Lower lobe of right lung (tissue), 2 donors: ENCODE measurements around the gene PAQR3. TPM values are rescaled to one million over a fixed set of nuclear protein-coding genes. Genes with fewer than 3 reads are reported as not detected.

Experiments
- ATAC-seq, 2 donors: fragments of 200-7000 bp; cut with Tn5 transposase; one replicate each; pipeline ENCODE4 v1.9.1; 2020 to 2022; ENCODE audit warnings: mild to moderate bottlenecking in 2 of 2, moderate library complexity in 2 of 2
- DNase-seq: peaks from one replicate; pipeline ENCODE4 v3.0.0-alpha.2; 2020
- H3K27ac ChIP-seq: fragments of 200-600 bp; one replicate; pipeline ENCODE4 v1.8.0; 2022
- H3K27me3 ChIP-seq: fragments of 200-600 bp; one replicate; pipeline ENCODE4 v1.8.0; 2022; ENCODE audit warnings: low read depth
- H3K36me3 ChIP-seq: fragments of 200-600 bp; one replicate; pipeline ENCODE4 v1.8.0; 2022; ENCODE audit warnings: mild to moderate bottlenecking
- H3K4me1 ChIP-seq: fragments of 200-600 bp; one replicate; pipeline ENCODE4 v1.8.0; 2022
- H3K4me3 ChIP-seq: fragments of 200-600 bp; one replicate; pipeline ENCODE4 v1.8.0; 2022; ENCODE audit warnings: mild to moderate bottlenecking
- H3K9me3 ChIP-seq: fragments of 200-600 bp; one replicate; pipeline ENCODE4 v1.8.0; 2022
- CTCF ChIP-seq: fragments of 200-600 bp; IDR thresholded peaks from one replicate; pipeline ENCODE4 v1.8.0; 2022; ENCODE audit warnings: antibody characterized with exemption, mild to moderate bottlenecking
- intact Hi-C: fragments of 100-400 bp; cut with DNase I; formaldehyde crosslinking; loops from one replicate; pipeline ENCODE4 v1.11.0; 2022
- total RNA-seq: library from RNA; stranded (reverse); fragmentation: NEBNext Ultra II Directional; extraction: Animal tissue kit (Norgen Biotek cat#: 25700); gene quantifications from one replicate; pipeline ENCODE4 v1.2.1, GENCODE V29; 2021
- donor health status: DM: no; HTN: yes; CAD: no; lungs with severe emphysema.

Gene PAQR3
- total RNA-seq, 1 donor from 2014 or later, result 7.7 TPM

GRCh38 chr4:78899302-78899701 lies 39.9 kb downstream of the PAQR3 start:
- H3K27ac ChIP-seq, result no peak overlapping the region
- ATAC-seq, result no peak
- H3K36me3 ChIP-seq, result peaks cover 9% of the 10 kb centered on the region
- TF ChIP-seq CTCF, result no peak
- DNase-seq, result no peak
- no peaks in the 10 kb centered on the region for H3K4me1 ChIP-seq
- H3K9me3 ChIP-seq, result no peaks in the 10 kb centered on the region
- H3K27me3 ChIP-seq, result no peaks in the 10 kb centered on the region
- H3K4me3 ChIP-seq, result no peak overlapping the region
- intact Hi-C loops, result no loop called here

GRCh38 chr4:78889955-78890354 lies 49.3 kb downstream of the PAQR3 start:
- Histone ChIP-seq H3K4me1 (no peaks in the 10 kb centered on the region), H3K27me3 (no peaks in the 10 kb centered on the region), H3K36me3 (peaks cover 44% of the 10 kb centered on the region), H3K27ac (no peak overlapping the region), H3K9me3 (no peaks in the 10 kb centered on the region), H3K4me3 (no peak overlapping the region)
- DNase-seq (no peak), ATAC-seq (no peak)
- intact Hi-C loops, result no loop called here
- no peak for TF ChIP-seq CTCF

- Histone ChIP-seq H3K9me3 (no peaks in the 10 kb centered on the region), H3K27ac (no peak overlapping the region), H3K4me3 (no peak overlapping the region), H3K4me1 (no peaks in the 10 kb centered on the region), H3K36me3 (peaks cover 29% of the 10 kb centered on the region), H3K27me3 (no peaks in the 10 kb centered on the region)
- intact Hi-C loops, result no loop called here
- no peak for ATAC-seq
- no peak for TF ChIP-seq CTCF
- no peak for DNase-seq
These were observed 53.6 kb downstream of the PAQR3 start for GRCh38 chr4:78885598-78885997.

GRCh38 chr4:78880874-78881492 lies 58.3 kb downstream of the PAQR3 start:
- intact Hi-C loops, result no loop called here
- Histone ChIP-seq H3K27ac (no peak overlapping the region), H3K36me3 (peaks cover 35% of the 10 kb centered on the region), H3K4me1 (no peaks in the 10 kb centered on the region), H3K4me3 (no peak overlapping the region), H3K9me3 (no peaks in the 10 kb centered on the region), H3K27me3 (no peaks in the 10 kb centered on the region)
- TF ChIP-seq CTCF, result no peak
- DNase-seq, result no peak
- ATAC-seq, result no peak

GRCh38 chr4:78878031-78878430 lies 61.2 kb downstream of the PAQR3 start:
- H3K27ac ChIP-seq, result no peak overlapping the region
- no peak for DNase-seq
- H3K27me3 ChIP-seq, result no peaks in the 10 kb centered on the region
- intact Hi-C loops, result no loop called here
- no peak for ATAC-seq
- peaks cover 56% of the 10 kb centered on the region for H3K36me3 ChIP-seq
- no peak for TF ChIP-seq CTCF
- no peaks in the 10 kb centered on the region for H3K9me3 ChIP-seq
- H3K4me3 ChIP-seq, result no peak overlapping the region
- H3K4me1 ChIP-seq, result no peaks in the 10 kb centered on the region
